GM12878 (cell line): ENCODE measurements around the gene PDZD8. TPM values are rescaled to one million over a fixed set of nuclear protein-coding genes. Genes with fewer than 3 reads are reported as not detected.

Experiments used
- ATAC-seq: fragments of 200-7000 bp; cut with Tn5 transposase; 3 replicates; pipeline ENCODE4 v1.9.1; 2020; ENCODE audit warnings: mild to moderate bottlenecking, moderate library complexity
- BruUV-seq: library from RNA; stranded (reverse); fragments of 400-500 nt; replicated peaks from 2 replicates; lab custom pipeline; 2021; lab: Mats Ljungman, UMichigan
- CTCF ChIA-PET: fragments of 300-600 bp; sonication (Branson Sonifier 250); formaldehyde crosslinking; extraction: SDS; loops from one replicate; lab custom pipeline; 2021; ENCODE audit warnings: inconsistent platforms; lab: Yijun Ruan, JAX
- POLR2A ChIA-PET: fragments of 350-600 bp; formaldehyde crosslinking; extraction: SDS; loops from one replicate; lab custom pipeline; 2021; ENCODE audit warnings: inconsistent platforms; lab: Charles Lee
- RAD21 ChIA-PET: fragments of 300-600 bp; sonication (Branson Sonifier 250); formaldehyde crosslinking; loops from one replicate; lab custom pipeline; 2023; ENCODE audit warnings: antibody characterized with exemption; ENCODE audit not compliant: unreplicated experiment; lab: Charles Lee
- SMC1A ChIA-PET: fragments of 300-600 bp; sonication (Branson Sonifier 250); formaldehyde crosslinking; loops from one replicate; lab custom pipeline; 2023; ENCODE audit not compliant: unreplicated experiment, uncharacterized antibody; lab: Charles Lee
- DNase-seq: peaks from one replicate; pipeline ENCODE4 v3.0.0-alpha.2; 2011; ENCODE audit warnings: low read depth, low spot score
- FAIRE-seq: peaks from 3 replicates; lab custom pipeline; 2011; peaks lifted over from hg19 to GRCh38; lab: Jason Lieb, UNC
- H2AFZ ChIP-seq: 2 replicates; pipeline ENCODE4 v1.6.0; 2011; ENCODE audit warnings: low read depth, low read length, control low read depth; ENCODE audit not compliant: control insufficient read depth
- H3K27ac ChIP-seq: 2 replicates; pipeline ENCODE4 v1.5.1; 2011; ENCODE audit warnings: control low read depth; ENCODE audit not compliant: control insufficient read depth, insufficient read depth
- H3K27me3 ChIP-seq, 2 experiments: replicated peaks in 1 of 2; 2 replicates each; pipeline versions ENCODE4 v1.6.0 to v1.6.1; 2011; ENCODE audit warnings: low read length in 1 of 2; ENCODE audit not compliant: control insufficient read depth in 2 of 2, insufficient read depth in 2 of 2
- H3K36me3 ChIP-seq, 2 experiments: 2 replicates each; pipeline ENCODE4 v1.5.1; 2011; ENCODE audit warnings: low read length in 1 of 2; ENCODE audit not compliant: control insufficient read depth in 2 of 2, insufficient read depth in 2 of 2
- H3K4me1 ChIP-seq: 2 replicates; pipeline ENCODE4 v1.6.1; 2011; ENCODE audit warnings: mild to moderate bottlenecking, low read length, moderate library complexity, mixed read lengths; ENCODE audit not compliant: control insufficient read depth, insufficient read depth
- H3K4me2 ChIP-seq: 2 replicates; pipeline ENCODE4 v1.6.0; 2011; ENCODE audit warnings: control low read depth; ENCODE audit not compliant: control insufficient read depth, insufficient read depth
- H3K4me3 ChIP-seq: fragments of 200-600 bp; sonication (generic); 2 replicates; pipeline ENCODE4 v1.5.1; 2016
- H3K79me2 ChIP-seq: 2 replicates; pipeline ENCODE4 v1.6.0; 2011; ENCODE audit warnings: low read length; ENCODE audit not compliant: control insufficient read depth, insufficient read depth
- H3K9ac ChIP-seq: 2 replicates; pipeline ENCODE4 v1.8.0; 2011; ENCODE audit warnings: low read length, control low read depth, mixed read lengths; ENCODE audit not compliant: control insufficient read depth, insufficient read depth
- H3K9me3 ChIP-seq: replicated peaks from 3 replicates; pipeline ENCODE4 v1.5.1; 2011; ENCODE audit warnings: mild to moderate bottlenecking, low read length; ENCODE audit not compliant: control insufficient read depth, insufficient read depth
- H4K20me1 ChIP-seq: 2 replicates; pipeline ENCODE4 v1.6.0; 2011; ENCODE audit not compliant: control insufficient read depth, insufficient read depth
- BHLHE40 ChIP-seq, 2 experiments: fragments of 450-650 bp in 1 of 2; IDR thresholded peaks; 2 replicates each; pipeline ENCODE4 v1.6.1; 2011 to 2017; ENCODE audit warnings: low read depth in 2 of 2, borderline replicate concordance in 1 of 2, improper control_type of control experiment in 1 of 2, low read length in 1 of 2, mild to moderate bottlenecking in 1 of 2
- E4F1 ChIP-seq: fragments of 450-650 bp; IDR thresholded peaks from 2 replicates; pipeline ENCODE4 v1.6.1; 2018; ENCODE audit warnings: borderline replicate concordance, mild to moderate bottlenecking; ENCODE audit not compliant: partially characterized antibody
- EGR1 ChIP-seq, 2 experiments: IDR thresholded peaks; 1 replicate in 1 of 2; 2 replicates in 1 of 2; pipeline ENCODE4 v1.6.1; 2011 to 2012; ENCODE audit warnings: low read depth in 2 of 2, low read length in 2 of 2, borderline replicate concordance in 1 of 2, mild to moderate bottlenecking in 1 of 2, moderate library complexity in 1 of 2
- EP300 ChIP-seq, 2 experiments: fragments of 150-350 bp in 1 of 2; IDR thresholded peaks; 2 replicates each; pipeline ENCODE4 v1.6.1; 2011 to 2012; ENCODE audit warnings: low read depth in 2 of 2, low read length in 2 of 2, borderline replicate concordance in 1 of 2, improper control_type of control experiment in 1 of 2, inconsistent platforms in 1 of 2; ENCODE audit not compliant: control insufficient read depth in 1 of 2
- KLF5 ChIP-seq: fragments of 450-650 bp; IDR thresholded peaks from 2 replicates; pipeline ENCODE4 v1.6.1; 2014; ENCODE audit warnings: mild to moderate bottlenecking; ENCODE audit not compliant: partially characterized antibody
- MYC ChIP-seq: IDR thresholded peaks from 2 replicates; pipeline ENCODE4 v1.6.1; 2011; ENCODE audit warnings: mild to moderate bottlenecking, low read length, moderate library complexity, inconsistent platforms; ENCODE audit not compliant: insufficient read depth, insufficient replicate concordance, insufficient read length, severe bottlenecking
- NBN ChIP-seq: fragments of 450-650 bp; IDR thresholded peaks from 2 replicates; pipeline ENCODE4 v1.6.1; 2016
- PBX3 ChIP-seq: IDR thresholded peaks from 2 replicates; pipeline ENCODE4 v1.6.1; 2011; ENCODE audit warnings: mild to moderate bottlenecking, low read depth, low read length, moderate library complexity; ENCODE audit not compliant: insufficient replicate concordance
- RAD21 ChIP-seq: IDR thresholded peaks from 2 replicates; pipeline ENCODE4 v1.6.1; 2011; ENCODE audit warnings: mild to moderate bottlenecking, low read depth, low read length, moderate library complexity; ENCODE audit not compliant: insufficient read depth
- RAD51 ChIP-seq: fragments of 450-650 bp; IDR thresholded peaks from 2 replicates; pipeline ENCODE4 v1.6.1; 2016; ENCODE audit warnings: moderate library complexity, mild to moderate bottlenecking, inconsistent platforms
- STAT3 ChIP-seq: IDR thresholded peaks from 2 replicates; pipeline ENCODE4 v1.6.1; 2011; ENCODE audit warnings: low read depth, low read length, improper control_type of control experiment
- WRNIP1 ChIP-seq: IDR thresholded peaks from 2 replicates; pipeline ENCODE4 v1.6.1; 2011; ENCODE audit warnings: low read depth, low read length, improper control_type of control experiment, borderline replicate concordance
- YY1 ChIP-seq: IDR thresholded peaks from 2 replicates; pipeline ENCODE4 v1.6.1; 2011; ENCODE audit warnings: low read depth, mild to moderate bottlenecking, low read length
- ZNF217 ChIP-seq: fragments of 450-650 bp; IDR thresholded peaks from 2 replicates; pipeline ENCODE4 v1.6.1; 2017; ENCODE audit warnings: antibody characterized with exemption, mild to moderate bottlenecking
- WGBS: methylation state at CpG from one replicate; pipeline ENCODE4 v1.1.6; 2016; ENCODE audit warnings: low lambda C conversion rate; ENCODE audit not compliant: insufficient replicate concordance, insufficient coverage; ENCODE audit errors: missing lambda C conversion rate; 5-methylcytosine and 5-hydroxymethylcytosine counted together
- in situ Hi-C: fragments of 300-500 bp; cut with MboI; formaldehyde crosslinking; loops from 9 replicates; pipeline ENCODE4 v1.14.3; 2018; ENCODE audit warnings: mixed read lengths
- intact Hi-C: fragments of 100-400 bp; cut with micrococcal nuclease; formaldehyde crosslinking; loops from one replicate; pipeline ENCODE4 v1.14.2; 2022; ENCODE audit not compliant: unreplicated experiment
- polyA plus RNA-seq, 11 experiments: library from polyadenylated mRNA; depleted of rRNA in 4 of 11; unstranded in 6 of 11; stranded (reverse) in 5 of 11; fragments of >200 nt; fragmentation: Nextera tagmentation in 4 of 11; fragmentation: Illumina TruSeq in 1 of 11; extraction: Ambion mirVana in 4 of 11; extraction: Trizol in 1 of 11; gene quantifications; 1 replicate in 1 of 11; 2 replicates in 10 of 11; pipeline versions ENCODE4 v1.2.1 to v1.2.3, GENCODE V29; 2011 to 2016; ENCODE audit warnings: inconsistent platforms in 2 of 11, missing spikeins in 2 of 11, low read depth in 1 of 11
- total RNA-seq, 4 experiments: library from RNA; depleted of rRNA in 3 of 4; stranded (reverse); fragments of >200 nt in 3 of 4; fragmentation: Illumina TruSeq in 1 of 4; extraction: Trizol in 1 of 4; gene quantifications; 2 replicates each; pipeline versions ENCODE4 v1.2.1 to v1.2.3, GENCODE V29; 2013 to 2021

PDZD8 gene
- total and polyA plus RNA-seq, 10 of the 15 experiments (the other 5 are each of a cell fraction or from before 2014, with no cell fraction given), result 2.0 to 21.2 (median 6.7) TPM

GRCh38 chr10:117370205-117370604 is 5.0 kb downstream of the PDZD8 start:
- no peaks in the 10 kb centered on the region for H4K20me1 ChIP-seq

More at GRCh38 chr10:117370205-117370604, 5.0 kb downstream of the PDZD8 start:
- ChIA-PET SMC1A (interaction anchor here (0.8 to 5.0 kb wide), 19 partner anchors 10 to 72 kb away, joined by 3 to 46 read pairs (median 5); no protein-coding TSS in a partner anchor), CTCF (interaction anchor here (1.1 to 4.1 kb wide), 10 partner anchors 10 to 1089 kb away, joined by 3 to 27 read pairs (median 6); no protein-coding TSS in a partner anchor), RAD21 (interaction anchor here (0.6 to 3.6 kb wide), 5 partner anchors 10 to 58 kb away, joined by 3 to 26 read pairs (median 5); no protein-coding TSS in a partner anchor), POLR2A (interaction anchor here (0.6 to 3.9 kb wide), 5 partner anchors 10 to 666 kb away, joined by 3 to 33 read pairs (median 3); no protein-coding TSS in a partner anchor)
- H3K9ac ChIP-seq, result no peak overlapping the region
- TF ChIP-seq ZNF217 (no peak), STAT3 (no peak), RAD21 (no peak), EP300 (IDR thresholded peaks at IDR 0.05; ENCODE audit: borderline replicate concordance in 1 of 2, control insufficient read depth in 1 of 2, low read depth in 2 of 2, low read length in 2 of 2) (no peak), MYC (no peak), NBN (no peak), RAD51 (no peak), EGR1 (IDR thresholded peaks at IDR 0.05; ENCODE audit: borderline replicate concordance in 1 of 2, low read depth in 2 of 2, low read length in 2 of 2) (no peak), BHLHE40 (IDR thresholded peaks at IDR 0.05; ENCODE audit: borderline replicate concordance in 1 of 2, low read depth in 2 of 2, low read length in 1 of 2) (no peak), YY1 (no peak), E4F1 (no peak), WRNIP1 (no peak), KLF5 (no peak), PBX3 (no peak)
- H3K9me3 ChIP-seq, result no peaks in the 10 kb centered on the region
- intact Hi-C loops, result loop anchor here (5.0 to 10.0 kb wide), 2 partner anchors 48 to 285 kb away; no protein-coding TSS in a partner anchor
- peaks cover 88% of the 10 kb centered on the region for H3K79me2 ChIP-seq
- no TSS peak for BruUV-seq
- FAIRE-seq, result no peak
- peaks cover 0 to 4% of the 10 kb centered on the region in 2 experiments; a peak in 1 of 4 replicates for H3K36me3 ChIP-seq
- no peaks in the 10 kb centered on the region for H3K27me3 ChIP-seq
- H3K27ac ChIP-seq, result no peak overlapping the region
- 95% methylated on average over 5 of the region's 5 CpGs for WGBS
- peaks cover 11% of the 10 kb centered on the region for H3K4me1 ChIP-seq
- H2AFZ ChIP-seq, result no peak overlapping the region
- peak overlapping the region; percentile 63; the same call in 1 of the 2 replicates for H3K4me2 ChIP-seq
- in situ Hi-C loops, result no loop called here
- DNase-seq, result no peak
- ATAC-seq, result no peak
- H3K4me3 ChIP-seq, result no peak overlapping the region
